Astrocyte (in vitro differentiated cells and primary cell): ENCODE data around the gene DRD4.

ENCODE experiments used
- EZH2 ChIP-seq: IDR thresholded peaks from 2 replicates; pipeline ENCODE4 v1.6.1; 2012; ENCODE audit warnings: mild to moderate bottlenecking, low read length, inconsistent platforms; ENCODE audit not compliant: insufficient read depth
- TF ChIP-seq, protein P1 (sequence below): IDR thresholded peaks from 2 replicates; pipeline ENCODE4 v1.5.1; 2011; ENCODE audit warnings: low read depth, mild to moderate bottlenecking, inconsistent platforms, low read length, moderate library complexity; ENCODE audit not compliant: insufficient read depth

DNA sequence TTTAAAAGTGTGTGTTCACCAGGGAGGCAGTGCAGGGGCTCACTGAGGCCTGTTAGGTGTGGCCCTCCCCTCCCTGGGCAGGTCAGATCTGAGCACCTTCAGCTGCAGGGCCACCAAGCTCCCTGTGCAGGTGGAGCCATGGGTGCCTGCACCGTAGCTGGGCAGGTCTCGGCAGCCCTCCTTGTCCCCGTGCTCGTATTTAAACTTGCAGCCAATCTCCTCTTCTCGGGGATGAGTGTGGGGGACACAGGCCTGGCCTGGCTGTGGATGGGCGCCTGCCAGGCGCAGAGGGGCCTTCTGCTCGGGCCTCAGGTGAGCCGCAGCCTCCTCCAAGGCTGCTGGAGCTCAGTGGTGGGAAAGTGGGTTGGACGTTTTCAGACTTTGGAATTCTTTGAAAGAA is 41.7 kb upstream of the DRD4 start:
- TF ChIP-seq, protein P1, sequence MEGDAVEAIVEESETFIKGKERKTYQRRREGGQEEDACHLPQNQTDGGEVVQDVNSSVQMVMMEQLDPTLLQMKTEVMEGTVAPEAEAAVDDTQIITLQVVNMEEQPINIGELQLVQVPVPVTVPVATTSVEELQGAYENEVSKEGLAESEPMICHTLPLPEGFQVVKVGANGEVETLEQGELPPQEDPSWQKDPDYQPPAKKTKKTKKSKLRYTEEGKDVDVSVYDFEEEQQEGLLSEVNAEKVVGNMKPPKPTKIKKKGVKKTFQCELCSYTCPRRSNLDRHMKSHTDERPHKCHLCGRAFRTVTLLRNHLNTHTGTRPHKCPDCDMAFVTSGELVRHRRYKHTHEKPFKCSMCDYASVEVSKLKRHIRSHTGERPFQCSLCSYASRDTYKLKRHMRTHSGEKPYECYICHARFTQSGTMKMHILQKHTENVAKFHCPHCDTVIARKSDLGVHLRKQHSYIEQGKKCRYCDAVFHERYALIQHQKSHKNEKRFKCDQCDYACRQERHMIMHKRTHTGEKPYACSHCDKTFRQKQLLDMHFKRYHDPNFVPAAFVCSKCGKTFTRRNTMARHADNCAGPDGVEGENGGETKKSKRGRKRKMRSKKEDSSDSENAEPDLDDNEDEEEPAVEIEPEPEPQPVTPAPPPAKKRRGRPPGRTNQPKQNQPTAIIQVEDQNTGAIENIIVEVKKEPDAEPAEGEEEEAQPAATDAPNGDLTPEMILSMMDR: no peak
- TF ChIP-seq EZH2: no peak
